IMR-90 (cell line): ENCODE data around the gene OR2V2. TPM values are rescaled to one million over a fixed set of nuclear protein-coding genes. Genes with fewer than 3 reads are reported as not detected.

Experiments
- ATAC-seq: fragments of 200-7000 bp; cut with Tn5 transposase; 2 replicates; pipeline ENCODE4 v1.9.1; 2020; ENCODE audit warnings: low read depth, mild to moderate bottlenecking, moderate library complexity
- BruUV-seq: library from RNA; stranded (reverse); fragments of 400-500 nt; replicated peaks from 2 replicates; lab custom pipeline; 2021; lab: Mats Ljungman, UMichigan
- CTCF ChIA-PET: fragments of 300-600 bp; formaldehyde crosslinking; extraction: SDS; loops from one replicate; lab custom pipeline; 2021; ENCODE audit warnings: antibody characterized with exemption; lab: Yijun Ruan, JAX
- POLR2A ChIA-PET: fragments of 300-600 bp; sonication (Branson Sonifier 250); formaldehyde crosslinking; loops from one replicate; lab custom pipeline; 2022; ENCODE audit warnings: antibody characterized with exemption; ENCODE audit not compliant: unreplicated experiment; lab: Charles Lee
- DNase-seq: peaks from one replicate; pipeline ENCODE4 v3.0.0; 2013
- H2AFZ ChIP-seq: replicated peaks from 2 replicates; pipeline ENCODE3; 2013; ENCODE audit warnings: low read length, mild to moderate bottlenecking; ENCODE audit not compliant: poor library complexity
- H2AK5ac ChIP-seq: 2 replicates; pipeline ENCODE4 v1.6.1; 2013; ENCODE audit warnings: low read depth, low read length, inconsistent platforms
- H2AK9ac ChIP-seq: replicated peaks from 2 replicates; pipeline ENCODE3; 2013; ENCODE audit warnings: mild to moderate bottlenecking, low read depth, low read length, moderate library complexity; ENCODE audit not compliant: poor library complexity
- H2BK120ac ChIP-seq: 2 replicates; pipeline ENCODE4 v1.6.1; 2013; ENCODE audit warnings: low read depth, low read length, inconsistent platforms
- H2BK15ac ChIP-seq: 3 replicates; pipeline ENCODE4 v1.6.1; 2013; ENCODE audit warnings: low read depth, low read length, inconsistent platforms
- H2BK20ac ChIP-seq: 2 replicates; pipeline ENCODE4 v1.6.1; 2013; ENCODE audit warnings: low read depth, mild to moderate bottlenecking, inconsistent platforms, low read length, moderate library complexity
- H2BK5ac ChIP-seq: 2 replicates; pipeline ENCODE4 v1.6.1; 2013; ENCODE audit warnings: mild to moderate bottlenecking, low read depth, low read length, inconsistent platforms; ENCODE audit not compliant: poor library complexity, severe bottlenecking
- H3K14ac ChIP-seq: replicated peaks from 2 replicates; pipeline ENCODE4 v1.6.1; 2013; ENCODE audit warnings: low read depth, low read length, inconsistent platforms
- H3K18ac ChIP-seq: 2 replicates; pipeline ENCODE4 v1.6.1; 2013; ENCODE audit warnings: low read depth, low read length, control low read depth
- H3K23ac ChIP-seq: 2 replicates; pipeline ENCODE4 v1.6.1; 2013; ENCODE audit warnings: low read depth, low read length, inconsistent platforms
- H3K27ac ChIP-seq: 2 replicates; pipeline ENCODE4 v1.5.1; 2013; ENCODE audit warnings: mild to moderate bottlenecking, control low read depth, low read length; ENCODE audit not compliant: insufficient read depth
- H3K27me3 ChIP-seq: 2 replicates; pipeline ENCODE4 v1.6.1; 2013; ENCODE audit warnings: low read length; ENCODE audit not compliant: control insufficient read depth, insufficient read depth
- H3K36me3 ChIP-seq: 2 replicates; pipeline ENCODE4 v1.6.1; 2013; ENCODE audit warnings: low read length, mixed read lengths; ENCODE audit not compliant: control insufficient read depth, insufficient read depth
- H3K4ac ChIP-seq: 2 replicates; pipeline ENCODE4 v1.6.1; 2013; ENCODE audit warnings: low read depth, low read length, inconsistent platforms
- H3K4me1 ChIP-seq: 2 replicates; pipeline ENCODE4 v1.6.1; 2013; ENCODE audit warnings: low read length, mixed read lengths; ENCODE audit not compliant: control insufficient read depth, insufficient read depth
- H3K4me2 ChIP-seq: 2 replicates; pipeline ENCODE4 v1.6.1; 2013; ENCODE audit warnings: low read depth, mild to moderate bottlenecking, control low read depth, low read length, moderate library complexity
- H3K4me3 ChIP-seq: 2 replicates; pipeline ENCODE4 v1.5.1; 2013; ENCODE audit warnings: low read depth, mild to moderate bottlenecking, control low read depth, low read length, moderate library complexity; ENCODE audit not compliant: insufficient read depth
- H3K56ac ChIP-seq: 2 replicates; pipeline ENCODE4 v1.6.1; 2013; ENCODE audit warnings: low read length, inconsistent platforms; ENCODE audit not compliant: insufficient read depth; ENCODE audit errors: extremely low read depth
- H3K79me1 ChIP-seq, 2 experiments: 2 replicates each; pipeline ENCODE4 v1.6.1; 2013; ENCODE audit warnings: low read length in 2 of 2, inconsistent platforms in 1 of 2, low read depth in 1 of 2
- H3K9ac ChIP-seq: 2 replicates; pipeline ENCODE4 v1.6.1; 2013; ENCODE audit warnings: low read depth, low read length, control low read depth
- H3K9me1 ChIP-seq: 2 replicates; pipeline ENCODE4 v1.6.1; 2013; ENCODE audit warnings: low read length, inconsistent platforms; ENCODE audit not compliant: insufficient read depth
- H3K9me3 ChIP-seq: 2 replicates; pipeline ENCODE4 v1.6.1; 2013; ENCODE audit warnings: low read length; ENCODE audit not compliant: control insufficient read depth, insufficient read depth
- H4K20me1 ChIP-seq: 2 replicates; pipeline ENCODE4 v1.6.1; 2013; ENCODE audit warnings: low read length, inconsistent platforms; ENCODE audit not compliant: insufficient read depth
- H4K5ac ChIP-seq: 2 replicates; pipeline ENCODE4 v1.6.1; 2013; ENCODE audit warnings: mild to moderate bottlenecking, low read depth, low read length, control low read depth
- H4K8ac ChIP-seq, 2 experiments: 2 replicates each; pipeline ENCODE4 v1.6.1; 2013; ENCODE audit warnings: low read depth in 2 of 2, low read length in 2 of 2, control low read depth in 1 of 2, inconsistent platforms in 1 of 2
- H4K91ac ChIP-seq: 2 replicates; pipeline ENCODE4 v1.6.1; 2013; ENCODE audit warnings: low read depth, low read length, inconsistent platforms; ENCODE audit not compliant: insufficient read depth
- BHLHE40 ChIP-seq: fragments of 150-350 bp; IDR thresholded peaks from 2 replicates; pipeline ENCODE4 v1.6.1; 2016; ENCODE audit warnings: mild to moderate bottlenecking, low read depth, low read length
- CEBPB ChIP-seq: IDR thresholded peaks from 2 replicates; pipeline ENCODE4 v1.6.1; 2012; ENCODE audit warnings: low read depth, low read length, improper control_type of control experiment
- CHD1 ChIP-seq: IDR thresholded peaks from 2 replicates; pipeline ENCODE4 v1.6.1; 2012; ENCODE audit warnings: low read depth, low read length, improper control_type of control experiment
- CTCF ChIP-seq: conservative IDR thresholded peaks from 2 replicates; pipeline ENCODE4 v1.5.1; 2012; ENCODE audit warnings: mild to moderate bottlenecking, low read depth, low read length, improper control_type of control experiment
- ELK1 ChIP-seq: fragments of 150-350 bp; IDR thresholded peaks from 2 replicates; pipeline ENCODE4 v1.6.1; 2016; ENCODE audit warnings: low read depth, mild to moderate bottlenecking, low read length, moderate library complexity, borderline replicate concordance
- MAFK ChIP-seq: IDR thresholded peaks from 2 replicates; pipeline ENCODE4 v1.6.1; 2012; ENCODE audit warnings: low read depth, low read length, improper control_type of control experiment
- MAZ ChIP-seq: IDR thresholded peaks from 2 replicates; pipeline ENCODE4 v1.6.1; 2012; ENCODE audit warnings: low read depth, mild to moderate bottlenecking, low read length, improper control_type of control experiment, moderate library complexity, borderline replicate concordance
- MXI1 ChIP-seq: IDR thresholded peaks from 2 replicates; pipeline ENCODE4 v1.6.1; 2012; ENCODE audit warnings: low read depth, mild to moderate bottlenecking, low read length, moderate library complexity, borderline replicate concordance
- NFE2L2 ChIP-seq: fragments of 150-350 bp; IDR thresholded peaks from 2 replicates; pipeline ENCODE4 v1.6.1; 2016; ENCODE audit warnings: low read depth, mild to moderate bottlenecking, low read length
- POLR2A ChIP-seq: IDR thresholded peaks from 2 replicates; pipeline ENCODE4 v1.6.1; 2012; ENCODE audit warnings: mild to moderate bottlenecking, low read depth, low read length
- RAD21 ChIP-seq: IDR thresholded peaks from 2 replicates; pipeline ENCODE4 v1.6.1; 2012; ENCODE audit warnings: low read length, improper control_type of control experiment
- RCOR1 ChIP-seq: IDR thresholded peaks from 2 replicates; pipeline ENCODE4 v1.6.1; 2012; ENCODE audit warnings: mild to moderate bottlenecking, low read length, improper control_type of control experiment; ENCODE audit not compliant: insufficient replicate concordance
- RFX5 ChIP-seq: IDR thresholded peaks from 2 replicates; pipeline ENCODE4 v1.8.0; 2012; ENCODE audit warnings: low read depth, mild to moderate bottlenecking, low read length, moderate library complexity
- SMC3 ChIP-seq: fragments of 150-350 bp; IDR thresholded peaks from 2 replicates; pipeline ENCODE4 v1.6.1; 2016; ENCODE audit warnings: low read depth, mild to moderate bottlenecking, antibody characterized with exemption, low read length, moderate library complexity
- whole genome bisulfite sequencing, 2 experiments: methylation state at CpG; one replicate each; pipeline versions ENCODE4 v1.1.5 to v1.1.7; 2013; ENCODE audit warnings: missing lambda C conversion rate in 2 of 2; ENCODE audit not compliant: insufficient read length in 1 of 2; ENCODE audit errors: extremely low coverage in 2 of 2; 5-methylcytosine and 5-hydroxymethylcytosine counted together
- dilution Hi-C: fragments of 300-500 bp; cut with HindIII; formaldehyde crosslinking; loops from one replicate; pipeline ENCODE4 v1.14.3; 2018; ENCODE audit warnings: low sequenced_read_pairs; ENCODE audit not compliant: unreplicated experiment
- in situ Hi-C: fragments of 300-500 bp; cut with MboI; formaldehyde crosslinking; loops from 3 replicates; pipeline ENCODE4 v1.14.3; 2019; ENCODE audit warnings: low sequenced_read_pairs, inconsistent platforms, mixed read lengths
- intact Hi-C: fragments of 100-400 bp; cut with micrococcal nuclease; formaldehyde crosslinking; loops from 2 replicates; pipeline ENCODE4 v1.10.0; 2022
- polyA plus RNA-seq, 3 experiments: library from polyadenylated mRNA; depleted of rRNA; stranded (reverse); fragments of >200 nt; gene quantifications; 2 replicates each; pipeline ENCODE4 v1.2.3, GENCODE V29; 2012; ENCODE audit warnings: low replicate concordance in 1 of 3
- total RNA-seq: library from RNA; depleted of rRNA; stranded (reverse); fragments of >200 nt; gene quantifications from 2 replicates; pipeline ENCODE4 v1.2.3, GENCODE V29; 2012
- TF ChIP-seq, protein P1 (sequence below): fragments of 150-350 bp; IDR thresholded peaks from 2 replicates; pipeline ENCODE4 v1.6.1; 2017; ENCODE audit warnings: mild to moderate bottlenecking, antibody characterized with exemption, low read length, low read depth

The OR2V2 gene
- total and polyA plus RNA-seq, 2 of the 4 experiments (the other 2 are of a cell fraction), result not detected

DNA sequence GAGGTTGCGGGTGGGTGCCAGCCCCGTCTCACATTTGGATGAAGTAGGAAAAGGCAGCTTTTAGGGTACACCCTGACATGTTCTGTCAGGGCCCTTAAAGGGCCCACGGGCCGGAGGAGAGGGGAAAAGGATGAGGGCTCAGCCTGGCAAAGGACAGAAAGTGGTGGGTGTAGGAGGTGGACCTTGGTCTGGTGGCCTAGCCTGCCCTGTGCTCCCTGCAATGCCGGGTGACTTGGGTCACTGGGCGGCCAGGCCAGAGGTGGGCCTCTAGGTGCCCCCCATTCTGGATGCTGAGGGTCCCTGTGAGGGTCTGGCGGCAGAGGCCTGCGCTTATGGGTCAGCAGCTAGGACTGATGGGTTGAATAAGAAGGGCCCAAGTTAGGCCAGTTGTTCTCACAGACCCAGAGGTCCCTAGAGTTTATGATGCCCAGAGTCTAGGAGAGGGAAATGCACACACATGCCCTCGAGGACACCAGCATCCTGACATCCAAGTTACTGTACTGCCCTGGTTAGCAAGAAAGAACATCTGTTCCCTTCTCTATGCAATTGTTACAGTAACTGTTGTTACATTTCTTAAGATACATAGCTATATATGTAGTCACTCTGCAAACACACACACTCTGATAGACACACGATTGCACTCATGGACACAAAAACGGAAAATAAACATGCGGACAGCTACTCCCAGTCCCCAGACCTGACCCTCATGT lies 45.1 kb downstream of the OR2V2 start:
- CTCF ChIA-PET, result interaction anchor here (1.1 to 2.5 kb wide), 2 partner anchors 13 to 15 kb away, joined by 3 to 10 read pairs; partner anchors contain the start of gene TRIM7
- in situ Hi-C loops (no loop called here), intact Hi-C loops (no loop called here), dilution Hi-C loops (no loop called here)
- H4K20me1 ChIP-seq, result peaks cover 12% of the 10 kb centered on the region
- 0% methylated on average over 1 of the region's 12 CpGs; no CpG with 5 or more reads in 1 of the 2 experiments for WGBS, 2 experiments
- peak overlapping the region; percentile 91 for H3K27ac ChIP-seq
- H3K9me1 ChIP-seq, result peaks cover 5% of the 10 kb centered on the region
- H3K9ac ChIP-seq, result peak overlapping the region; percentile 89
- no peak overlapping the region for H2BK15ac ChIP-seq
- H2BK5ac ChIP-seq, result peak overlapping the region; percentile 84
- no peaks in the 10 kb centered on the region for H3K27me3 ChIP-seq
- H4K8ac ChIP-seq, result peak overlapping the region; percentile 89 to 95
- H3K4me1 ChIP-seq, result peaks cover 4% of the 10 kb centered on the region
- no peak overlapping the region; the same call in 1 of the 2 replicates for H3K56ac ChIP-seq
- peak overlapping the region; percentile 86 for H3K4me2 ChIP-seq
- H2AK5ac ChIP-seq, result peak overlapping the region; percentile 79
- H3K14ac ChIP-seq, result peak overlapping the region; percentile 93
- H3K36me3 ChIP-seq, result no peaks in the 10 kb centered on the region
- H3K4ac ChIP-seq, result peak overlapping the region; percentile 96
- DNase-seq, result peak; percentile 31
- POLR2A ChIA-PET, result no interaction called here
- peak overlapping the region; percentile 97 for H2AK9ac ChIP-seq
- peak overlapping the region; percentile 93 for H4K5ac ChIP-seq
- BruUV-seq, result no TSS peak
- ATAC-seq, result no peak
- peak overlapping the region; percentile 65 for H3K4me3 ChIP-seq
- H2AFZ ChIP-seq, result peak overlapping the region; percentile 98
- H2BK120ac ChIP-seq, result no peak overlapping the region
- H3K18ac ChIP-seq, result no peak overlapping the region; the same call in 1 of the 2 replicates
- peak overlapping the region; percentile 91 for H4K91ac ChIP-seq
- H3K79me1 ChIP-seq, result peaks cover 10 to 11% of the 10 kb centered on the region in 2 experiments; a peak in 3 of 4 replicates
- H3K23ac ChIP-seq, result peak overlapping the region; percentile 43
- no peaks in the 10 kb centered on the region for H3K9me3 ChIP-seq
- H2BK20ac ChIP-seq, result no peak overlapping the region
- TF ChIP-seq SMC3 (no peak), POLR2A (no peak), CTCF (no peak), RFX5 (no peak), CHD1 (no peak), BHLHE40 (no peak), MAFK (no peak), ELK1 (no peak), CEBPB (no peak), RAD21 (no peak), RCOR1 (no peak), MAZ (no peak), NFE2L2 (no peak), MXI1 (no peak)
- TF ChIP-seq, protein P1, sequence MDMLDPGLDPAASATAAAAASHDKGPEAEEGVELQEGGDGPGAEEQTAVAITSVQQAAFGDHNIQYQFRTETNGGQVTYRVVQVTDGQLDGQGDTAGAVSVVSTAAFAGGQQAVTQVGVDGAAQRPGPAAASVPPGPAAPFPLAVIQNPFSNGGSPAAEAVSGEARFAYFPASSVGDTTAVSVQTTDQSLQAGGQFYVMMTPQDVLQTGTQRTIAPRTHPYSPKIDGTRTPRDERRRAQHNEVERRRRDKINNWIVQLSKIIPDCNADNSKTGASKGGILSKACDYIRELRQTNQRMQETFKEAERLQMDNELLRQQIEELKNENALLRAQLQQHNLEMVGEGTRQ, result no peak
